ENCODE results near the gene TMEM129.

TMEM129 gene

GRCh38 chr4:1669270-1669669, 51.9 kb downstream of the TMEM129 start:
- no peak overlapping the region for H3K4me3 ChIP-seq (ENCODE audit: low read depth, low read length)
- TF ChIP-seq CTCF (IDR thresholded peaks at IDR 0.05; ENCODE audit: control insufficient read depth, extremely low read depth, insufficient read depth): no peak
- DNase-seq (ENCODE audit: low read depth): no peak

- no peak for TF ChIP-seq CTCF (IDR thresholded peaks at IDR 0.05; ENCODE audit: control insufficient read depth, extremely low read depth, insufficient read depth)
- no peak for DNase-seq (ENCODE audit: low read depth)
- H3K4me3 ChIP-seq (ENCODE audit: low read depth, low read length): no peak overlapping the region
Measured at GRCh38 chr4:1668488-1668840, 52.7 kb downstream of the TMEM129 start.

- DNase-seq (ENCODE audit: low read depth): no peak
Measured at GRCh38 chr4:1667273-1667672, 53.9 kb downstream of the TMEM129 start.

GRCh38 chr4:1666391-1666790, 54.7 kb downstream of the TMEM129 start:
- no peak for TF ChIP-seq CTCF (IDR thresholded peaks at IDR 0.05; ENCODE audit: control insufficient read depth, extremely low read depth, insufficient read depth)
- no peak overlapping the region for H3K4me3 ChIP-seq (ENCODE audit: low read depth, low read length)

More at GRCh38 chr4:1667273-1667672, 53.9 kb downstream of the TMEM129 start:
- no peak overlapping the region for H3K4me3 ChIP-seq (ENCODE audit: low read depth, low read length)
- TF ChIP-seq CTCF (IDR thresholded peaks at IDR 0.05; ENCODE audit: control insufficient read depth, extremely low read depth, insufficient read depth): no peak

More at GRCh38 chr4:1666391-1666790, 54.7 kb downstream of the TMEM129 start:
- no peak for DNase-seq (ENCODE audit: low read depth)

All from LNCaP clone FGC (cell line).